ENCODE data around the gene OR2T2. TPM values are rescaled to one million over a fixed set of nuclear protein-coding genes. Genes with fewer than 3 reads are reported as not detected.
"Not testable (repeated sequence)": the region's sequence is repeated elsewhere in the genome, so short reads cannot be mapped to it uniquely, and the experiment has no call there.

The OR2T2 gene
- total and polyA plus RNA-seq, 4 donors: not detected

DNA sequence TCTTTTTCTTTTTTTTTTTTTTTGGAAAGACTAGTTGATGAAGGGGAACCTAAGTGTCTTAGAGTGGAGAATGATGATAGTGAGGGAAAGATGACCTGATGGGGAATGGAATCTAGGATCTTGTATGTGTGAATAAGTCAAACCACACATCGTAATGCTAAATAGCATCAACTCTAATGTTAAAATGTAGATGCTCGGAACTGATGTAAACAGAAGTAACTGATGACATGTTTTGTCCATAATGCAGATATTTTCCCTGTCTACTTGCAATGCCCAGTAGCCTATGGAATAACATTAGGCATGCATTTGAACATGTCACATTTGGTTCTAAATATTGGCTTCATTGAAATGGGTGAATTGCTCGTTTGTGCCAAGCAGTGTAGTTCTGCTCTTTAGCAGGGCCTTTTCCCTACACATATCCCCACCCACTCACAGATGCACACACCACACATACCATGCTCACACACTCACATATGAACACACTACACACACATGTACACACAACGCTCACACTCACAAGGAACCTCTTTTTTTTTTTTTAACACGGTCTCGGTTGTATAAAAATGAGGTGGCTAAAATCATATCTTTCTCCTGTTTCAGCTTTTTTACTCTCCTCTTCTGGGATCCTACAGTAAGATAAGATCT, 4.5 kb downstream of the OR2T2 start:
- no CpG with 5 or more reads among the region's 6 CpGs for WGBS (ENCODE audit: insufficient coverage)
- H3K27me3 ChIP-seq (ENCODE audit: control insufficient read depth, insufficient read depth, low read length); H3K27ac ChIP-seq (ENCODE audit: low read depth, low read length); DNase-seq (ENCODE audit: low read depth in 4 of 6, low spot score in 6 of 6); H3K36me3 ChIP-seq (ENCODE audit: control insufficient read depth, insufficient read depth, low read length); H3K4me1 ChIP-seq (ENCODE audit: control insufficient read depth, insufficient read depth, low read length); H3K9me3 ChIP-seq (ENCODE audit: control insufficient read depth, insufficient read depth, low read length); H3K4me3 ChIP-seq (ENCODE audit: low read depth, low read length): not testable (repeated sequence)

DNA sequence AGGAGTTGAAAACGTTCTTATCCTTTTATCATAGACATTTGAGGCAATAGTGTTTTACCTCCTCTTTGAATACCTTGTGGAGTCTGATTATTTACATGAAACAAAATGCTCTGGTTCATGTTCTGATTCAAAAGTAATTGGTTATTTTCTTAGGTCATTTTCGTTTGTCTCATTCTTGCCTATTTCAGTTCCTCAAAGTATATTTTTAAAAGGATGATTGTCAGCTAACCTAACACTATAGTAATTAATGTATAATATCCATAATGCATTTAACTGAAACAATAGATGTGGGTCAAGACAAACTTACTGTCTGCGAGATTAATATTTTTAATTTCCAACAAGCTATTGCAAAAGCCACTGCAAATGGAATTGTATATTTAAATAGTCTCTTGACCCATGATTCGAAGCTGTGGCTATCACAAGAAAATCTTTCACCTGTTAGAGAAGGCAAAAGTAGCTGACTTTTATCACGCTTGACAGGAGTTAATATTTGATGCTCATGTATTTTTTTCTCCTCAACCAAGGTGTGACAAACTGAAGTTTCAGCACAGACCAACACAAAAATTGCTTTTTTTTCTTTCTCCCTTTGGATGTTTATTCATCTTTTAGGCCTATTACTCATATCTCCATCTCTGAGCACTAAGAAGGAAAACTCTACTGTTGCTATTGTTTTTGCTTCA, 5.2 kb downstream of the OR2T2 start:
- not testable (repeated sequence) for DNase-seq (ENCODE audit: low read depth in 4 of 6, low spot score in 6 of 6); H3K4me3 ChIP-seq (ENCODE audit: low read depth, low read length); H3K27ac ChIP-seq (ENCODE audit: low read depth, low read length); H3K4me1 ChIP-seq (ENCODE audit: control insufficient read depth, insufficient read depth, low read length); H3K9me3 ChIP-seq (ENCODE audit: control insufficient read depth, insufficient read depth, low read length); H3K36me3 ChIP-seq (ENCODE audit: control insufficient read depth, insufficient read depth, low read length); H3K27me3 ChIP-seq (ENCODE audit: control insufficient read depth, insufficient read depth, low read length)
- WGBS (ENCODE audit: insufficient coverage): no CpG with 5 or more reads among the region's 5 CpGs

GRCh38 chr1:248453619-248454018, 8.2 kb downstream of the OR2T2 start:
- not testable (repeated sequence) for H3K4me3 ChIP-seq (ENCODE audit: low read depth, low read length); H3K4me1 ChIP-seq (ENCODE audit: control insufficient read depth, insufficient read depth, low read length); H3K27ac ChIP-seq (ENCODE audit: low read depth, low read length); H3K9me3 ChIP-seq (ENCODE audit: control insufficient read depth, insufficient read depth, low read length); H3K27me3 ChIP-seq (ENCODE audit: control insufficient read depth, insufficient read depth, low read length); H3K36me3 ChIP-seq (ENCODE audit: control insufficient read depth, insufficient read depth, low read length); DNase-seq (ENCODE audit: low read depth in 4 of 6, low spot score in 6 of 6)
- 77% methylated on average over 3 of the region's 7 CpGs for WGBS (ENCODE audit: insufficient coverage)

DNA sequence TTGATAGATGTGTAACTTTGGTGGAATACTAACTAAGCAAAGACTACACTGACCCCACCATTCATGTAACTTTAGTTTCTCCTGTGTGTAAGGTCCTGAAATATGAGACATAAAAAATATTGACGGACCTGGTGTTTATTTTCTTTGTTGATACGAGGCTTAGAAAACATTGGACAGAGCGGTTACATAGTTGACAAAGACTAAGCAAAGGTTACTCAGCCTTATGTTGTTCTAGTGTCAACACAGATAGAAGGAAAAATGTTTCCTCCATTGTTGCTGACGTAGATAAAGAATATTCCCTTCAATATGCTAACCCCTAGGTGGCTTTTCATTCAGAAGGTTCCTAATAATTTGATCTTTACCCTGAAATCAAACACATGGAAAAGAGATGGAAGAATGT, 9.6 kb downstream of the OR2T2 start:
- not testable (repeated sequence) for DNase-seq (ENCODE audit: low read depth in 4 of 6, low spot score in 6 of 6); H3K9me3 ChIP-seq (ENCODE audit: control insufficient read depth, insufficient read depth, low read length); H3K27me3 ChIP-seq (ENCODE audit: control insufficient read depth, insufficient read depth, low read length); H3K4me3 ChIP-seq (ENCODE audit: low read depth, low read length); H3K4me1 ChIP-seq (ENCODE audit: control insufficient read depth, insufficient read depth, low read length); H3K27ac ChIP-seq (ENCODE audit: low read depth, low read length); H3K36me3 ChIP-seq (ENCODE audit: control insufficient read depth, insufficient read depth, low read length)
- no CpG with 5 or more reads among the region's 4 CpGs for WGBS (ENCODE audit: insufficient coverage)

DNA sequence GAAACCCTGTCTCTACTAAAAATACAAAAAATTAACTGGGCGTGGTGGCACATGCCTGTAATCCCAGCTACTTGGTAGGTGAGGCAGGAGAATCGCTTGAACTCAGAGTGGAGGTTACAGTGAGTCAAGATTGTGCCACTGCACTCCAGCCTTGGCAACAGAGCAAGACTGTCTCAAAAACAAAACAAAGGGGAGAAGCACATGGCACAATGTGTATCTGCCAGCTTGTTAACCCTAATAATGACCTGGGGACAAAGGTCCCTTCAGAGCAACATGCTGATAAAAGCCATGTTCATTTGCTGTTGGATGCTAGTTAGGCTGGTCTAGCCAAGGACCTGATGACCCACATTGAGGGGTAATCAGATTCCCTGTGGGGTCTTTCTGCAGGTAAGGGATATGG, 11.2 kb downstream of the OR2T2 start:
- H3K36me3 ChIP-seq (ENCODE audit: control insufficient read depth, insufficient read depth, low read length); H3K4me1 ChIP-seq (ENCODE audit: control insufficient read depth, insufficient read depth, low read length); H3K4me3 ChIP-seq (ENCODE audit: low read depth, low read length); H3K9me3 ChIP-seq (ENCODE audit: control insufficient read depth, insufficient read depth, low read length); H3K27ac ChIP-seq (ENCODE audit: low read depth, low read length); DNase-seq (ENCODE audit: low read depth in 4 of 6, low spot score in 6 of 6); H3K27me3 ChIP-seq (ENCODE audit: control insufficient read depth, insufficient read depth, low read length): not testable (repeated sequence)
- no CpG with 5 or more reads among the region's 2 CpGs for WGBS (ENCODE audit: insufficient coverage)

- not testable (repeated sequence) for H3K4me1 ChIP-seq (ENCODE audit: control insufficient read depth, insufficient read depth, low read length); H3K4me3 ChIP-seq (ENCODE audit: low read depth, low read length); H3K9me3 ChIP-seq (ENCODE audit: control insufficient read depth, insufficient read depth, low read length); H3K27me3 ChIP-seq (ENCODE audit: control insufficient read depth, insufficient read depth, low read length); H3K36me3 ChIP-seq (ENCODE audit: control insufficient read depth, insufficient read depth, low read length); H3K27ac ChIP-seq (ENCODE audit: low read depth, low read length); DNase-seq (ENCODE audit: low read depth in 4 of 6, low spot score in 6 of 6)
- WGBS (ENCODE audit: insufficient coverage): 43% methylated on average over 1 of the region's 7 CpGs
Measured at GRCh38 chr1:248459117-248459516, 13.7 kb downstream of the OR2T2 start.

DNA sequence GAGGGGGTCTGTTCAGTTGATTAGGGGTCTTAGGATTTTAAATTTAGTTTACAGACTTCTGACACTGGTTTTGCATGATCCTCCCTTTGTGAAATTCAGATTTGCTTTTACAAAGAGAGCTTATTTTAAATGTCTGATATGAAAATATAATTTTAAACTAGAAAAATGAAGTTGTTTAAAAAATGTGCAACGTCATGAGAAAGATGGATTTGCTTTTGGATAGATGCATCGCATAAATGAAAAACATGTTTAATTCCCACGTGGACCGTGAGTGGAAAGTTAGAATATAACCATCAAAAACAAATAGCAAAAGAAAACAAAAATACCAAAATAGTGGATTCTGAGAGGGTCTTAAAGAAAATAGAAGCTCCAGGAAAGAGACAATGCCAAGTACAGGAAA, 25.7 kb downstream of the OR2T2 start:
- DNase-seq (ENCODE audit: low read depth in 4 of 6, low spot score in 6 of 6): no peak
- no peak overlapping the region for H3K4me3 ChIP-seq (ENCODE audit: low read depth, low read length)
- H3K4me1 ChIP-seq (ENCODE audit: control insufficient read depth, insufficient read depth, low read length): no peaks in the 10 kb centered on the region
- no CpG with 5 or more reads among the region's 4 CpGs for WGBS (ENCODE audit: insufficient coverage)
- no peaks in the 10 kb centered on the region for H3K9me3 ChIP-seq (ENCODE audit: control insufficient read depth, insufficient read depth, low read length)
- H3K27ac ChIP-seq (ENCODE audit: low read depth, low read length): no peak overlapping the region
- H3K27me3 ChIP-seq (ENCODE audit: control insufficient read depth, insufficient read depth, low read length): no peaks in the 10 kb centered on the region
- H3K36me3 ChIP-seq (ENCODE audit: control insufficient read depth, insufficient read depth, low read length): no peaks in the 10 kb centered on the region

GRCh38 chr1:248472111-248472510, 26.7 kb downstream of the OR2T2 start:
- not testable (repeated sequence) for H3K27ac ChIP-seq (ENCODE audit: low read depth, low read length); DNase-seq (ENCODE audit: low read depth in 4 of 6, low spot score in 6 of 6); H3K4me1 ChIP-seq (ENCODE audit: control insufficient read depth, insufficient read depth, low read length); H3K4me3 ChIP-seq (ENCODE audit: low read depth, low read length); H3K27me3 ChIP-seq (ENCODE audit: control insufficient read depth, insufficient read depth, low read length); H3K9me3 ChIP-seq (ENCODE audit: control insufficient read depth, insufficient read depth, low read length); H3K36me3 ChIP-seq (ENCODE audit: control insufficient read depth, insufficient read depth, low read length)
- WGBS (ENCODE audit: insufficient coverage): no CpG with 5 or more reads among the region's 2 CpGs

GRCh38 chr1:248473051-248473450, 27.6 kb downstream of the OR2T2 start, which contains the start of gene OR2T3:
Gene OR2T3 (plus strand): TSS chr1:248473351. CDS start chr1:248473351, 0 bp downstream.
- H3K4me1 ChIP-seq (ENCODE audit: control insufficient read depth, insufficient read depth, low read length); H3K4me3 ChIP-seq (ENCODE audit: low read depth, low read length); DNase-seq (ENCODE audit: low read depth in 4 of 6, low spot score in 6 of 6); H3K27me3 ChIP-seq (ENCODE audit: control insufficient read depth, insufficient read depth, low read length); H3K27ac ChIP-seq (ENCODE audit: low read depth, low read length); H3K9me3 ChIP-seq (ENCODE audit: control insufficient read depth, insufficient read depth, low read length); H3K36me3 ChIP-seq (ENCODE audit: control insufficient read depth, insufficient read depth, low read length): not testable (repeated sequence)
- no CpG with 5 or more reads among the region's 2 CpGs for WGBS (ENCODE audit: insufficient coverage)

GRCh38 chr1:248475660-248476059, 30.2 kb downstream of the OR2T2 start:
- H3K27ac ChIP-seq (ENCODE audit: low read depth, low read length); DNase-seq (ENCODE audit: low read depth in 4 of 6, low spot score in 6 of 6); H3K27me3 ChIP-seq (ENCODE audit: control insufficient read depth, insufficient read depth, low read length); H3K4me1 ChIP-seq (ENCODE audit: control insufficient read depth, insufficient read depth, low read length); H3K9me3 ChIP-seq (ENCODE audit: control insufficient read depth, insufficient read depth, low read length); H3K4me3 ChIP-seq (ENCODE audit: low read depth, low read length); H3K36me3 ChIP-seq (ENCODE audit: control insufficient read depth, insufficient read depth, low read length): not testable (repeated sequence)
- WGBS (ENCODE audit: insufficient coverage): no CpG with 5 or more reads among the region's 1 CpG

Data from spinal cord (tissue), 10 donors.